Daoy (cell line): Measurements from ENCODE around the gene FKBP15. TPM values are rescaled to one million over a fixed set of nuclear protein-coding genes. Genes with fewer than 3 reads are reported as not detected.

ENCODE experiments used
- total RNA-seq: library from RNA; depleted of rRNA; stranded (reverse); fragments of >200 nt; shearing (Covaris generic); gene quantifications from 2 replicates; pipeline ENCODE4 v1.2.3, GENCODE V29; 2014; rRNA removed

The FKBP15 gene
- total RNA-seq, 1 experiment from 2014 or later, result 24.1 TPM

Other genes with a start within 250 kb of the FKBP15 start
- gene ZNF883, start 209.1 kb downstream of the FKBP15 start, total RNA-seq, result 5.3 and 6.5 TPM in 2 replicates
- gene ZFP37, start 164.6 kb downstream of the FKBP15 start, total RNA-seq, result 3.7 and 7.9 TPM in 2 replicates
- gene SLC31A2, start 70.3 kb downstream of the FKBP15 start, total RNA-seq, result 6.9 and 8.3 TPM in 2 replicates
- 12.0 and 13.4 TPM in 2 replicates for gene SLC31A1, start 267 bp upstream of the FKBP15 start, total RNA-seq
- 120 and 179 TPM in 2 replicates for gene CDC26, start 54.3 kb upstream of the FKBP15 start, total RNA-seq
- gene PRPF4, start 54.4 kb upstream of the FKBP15 start, total RNA-seq, result 116 and 125 TPM in 2 replicates
- not detected in 2 replicates for gene RNF183, start 82.1 kb upstream of the FKBP15 start, total RNA-seq
- gene WDR31, start 119.0 kb upstream of the FKBP15 start, total RNA-seq, result 1.1 and 2.3 TPM in 2 replicates
- gene BSPRY, start 128.3 kb upstream of the FKBP15 start, total RNA-seq, result not detected in 2 replicates
- gene HDHD3, start 155.7 kb upstream of the FKBP15 start, total RNA-seq, result 12.5 and 19.9 TPM in 2 replicates
- 7.7 and 13.3 TPM in 2 replicates for gene ALAD, start 180.0 kb upstream of the FKBP15 start, total RNA-seq
- 175 and 228 TPM in 2 replicates for gene POLE3, start 189.4 kb upstream of the FKBP15 start, total RNA-seq
- gene C9orf43, start 189.5 kb upstream of the FKBP15 start, total RNA-seq, result 0.54 and 1.4 TPM in 2 replicates
- 95.9 and 104 TPM in 2 replicates for gene RGS3, start 242.4 kb upstream of the FKBP15 start, total RNA-seq